GM21367 (cell line): ENCODE measurements around the gene ME3.
"Not testable (repeated sequence)": the region's sequence is repeated elsewhere in the genome, so short reads cannot be mapped to it uniquely, and the experiment has no call there.

Source experiments
- ATAC-seq: cut with Tn5 transposase; IDR thresholded peaks from one replicate; pipeline ENCODE4 v1.9.1; 2021; ENCODE audit not compliant: unreplicated experiment

ME3 gene

DNA sequence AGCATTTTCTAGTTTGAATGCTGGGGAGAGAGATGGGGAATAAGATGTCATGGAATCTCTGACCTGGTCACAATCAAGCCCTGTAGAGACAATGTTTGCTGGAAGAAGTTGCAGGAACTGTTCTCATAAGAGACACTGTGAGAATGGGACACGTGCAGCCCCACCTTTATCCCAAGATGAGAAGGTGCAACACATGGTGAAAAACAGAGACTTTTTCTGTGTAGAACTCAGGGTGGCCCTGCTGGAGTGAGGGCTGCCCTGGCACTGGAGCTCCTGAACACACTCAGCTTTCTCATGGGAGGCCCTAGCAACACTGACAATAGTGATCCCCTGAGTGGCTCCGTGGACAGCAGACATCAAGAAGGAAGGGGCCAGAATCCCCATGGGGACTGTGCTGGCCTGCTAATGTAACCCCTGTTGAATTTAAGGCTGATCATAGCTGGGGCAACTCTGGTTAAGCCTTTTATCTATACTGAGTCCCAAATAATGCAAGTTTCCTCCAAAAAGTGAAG, 106.6 kb downstream of the ME3 start:
- ATAC-seq = no peak

DNA sequence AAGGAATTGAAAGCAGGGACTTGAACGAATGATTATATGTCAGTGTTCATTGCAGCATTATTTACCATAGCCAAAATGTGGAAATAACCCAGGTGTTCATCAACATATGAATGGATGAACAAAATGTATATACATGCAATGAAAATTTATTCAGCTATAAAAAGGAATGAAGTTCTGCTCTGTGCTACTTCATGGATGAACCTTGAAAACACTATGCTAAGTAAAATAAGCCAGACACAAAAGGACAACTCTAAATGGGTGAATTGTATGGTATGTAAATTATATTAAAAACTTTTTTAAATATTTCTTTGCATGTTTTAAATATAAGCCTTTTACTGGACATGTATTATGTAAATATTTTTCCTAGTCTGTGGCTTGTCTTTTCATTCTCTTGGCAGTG, 107.0 kb downstream of the ME3 start:
- ATAC-seq = no peak

DNA sequence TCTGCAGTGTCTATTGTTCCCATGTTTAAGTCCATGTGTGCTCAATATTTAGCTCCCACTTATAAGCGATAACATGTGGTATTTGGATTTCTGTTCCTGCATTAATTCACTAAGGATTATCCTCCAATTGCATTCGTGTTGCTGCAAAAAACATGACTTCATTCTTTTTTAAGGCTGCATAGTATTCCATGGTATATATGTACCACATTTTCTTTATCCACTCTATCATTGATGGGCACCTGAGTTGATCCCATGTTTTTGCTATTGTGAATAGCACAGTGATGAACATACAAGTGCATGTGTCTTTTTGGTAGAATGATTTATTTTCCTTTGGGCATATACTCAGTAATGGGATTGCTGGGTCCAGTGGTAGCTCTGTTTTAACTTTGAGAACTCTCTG, 109.6 kb downstream of the ME3 start:
- ATAC-seq = not testable (repeated sequence)

DNA sequence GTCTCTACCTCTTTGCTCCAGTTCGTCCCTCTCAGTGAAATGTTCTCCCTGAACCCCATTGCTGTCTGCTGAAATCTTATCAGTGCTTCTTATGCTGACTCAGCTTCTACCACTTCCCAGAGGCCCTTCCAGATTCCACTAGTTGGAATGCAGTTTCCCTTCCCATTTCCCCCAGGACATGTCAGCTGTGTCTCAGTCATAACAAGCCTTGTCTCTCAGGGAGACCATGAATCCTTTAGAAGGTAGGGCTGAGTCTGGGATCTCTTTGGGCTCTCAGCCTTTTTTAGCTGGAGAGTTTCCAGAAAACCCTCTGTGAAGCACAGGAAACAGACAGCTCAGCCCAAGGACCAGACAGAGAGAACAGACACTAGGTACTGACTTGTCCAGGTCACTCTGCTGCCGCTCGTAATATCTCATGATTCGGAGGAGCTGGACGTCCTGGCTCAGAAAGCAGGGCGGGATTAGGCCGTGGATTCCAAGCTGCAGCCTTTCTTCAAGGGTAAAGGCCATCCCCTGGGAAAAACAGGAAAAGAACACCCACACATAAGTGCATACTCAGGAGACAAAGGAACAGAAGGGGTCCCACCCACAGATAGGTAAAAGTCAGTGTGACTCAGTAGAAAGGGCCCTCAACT, 113.0 kb downstream of the ME3 start:
- ATAC-seq = no peak

DNA sequence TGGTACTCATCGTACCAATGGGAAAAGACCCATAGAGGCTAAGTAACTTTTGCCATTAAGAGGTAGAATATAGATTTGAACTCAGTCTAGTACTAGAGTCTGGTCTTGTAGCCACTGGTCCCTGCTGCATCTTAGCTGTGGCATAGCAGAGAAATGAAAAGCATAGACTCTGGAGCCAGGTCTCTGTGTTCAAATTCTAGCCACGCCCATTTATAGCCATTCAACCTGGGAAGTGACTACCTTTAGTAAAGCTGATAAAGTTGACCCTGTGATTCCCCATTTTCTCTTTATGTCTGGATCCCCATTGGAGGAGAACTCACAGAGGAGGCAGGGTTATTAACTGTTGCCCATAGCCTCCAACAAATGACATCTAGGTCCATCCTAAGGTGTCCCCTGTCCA, 113.6 kb downstream of the ME3 start:
- ATAC-seq = no peak

DNA sequence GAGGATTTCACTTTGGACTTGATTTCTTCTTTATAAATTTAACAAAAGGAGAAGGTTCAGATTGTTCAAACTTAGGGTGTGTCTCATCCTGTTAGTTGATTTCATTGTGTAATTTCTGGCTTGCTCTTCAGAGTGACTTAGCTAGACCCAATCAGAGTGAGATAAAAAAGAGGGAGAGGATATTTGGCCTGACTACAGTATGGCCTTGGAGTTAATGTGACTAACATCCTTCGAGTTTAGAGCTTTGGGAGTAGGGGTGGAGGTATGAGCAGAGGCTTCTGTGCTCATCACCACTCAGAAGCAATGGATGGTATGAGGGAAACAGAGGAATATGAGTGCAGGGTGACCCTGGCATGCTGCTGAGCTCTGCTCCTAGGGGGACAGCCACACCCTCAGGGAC, 114.2 kb downstream of the ME3 start:
- ATAC-seq = no peak

DNA sequence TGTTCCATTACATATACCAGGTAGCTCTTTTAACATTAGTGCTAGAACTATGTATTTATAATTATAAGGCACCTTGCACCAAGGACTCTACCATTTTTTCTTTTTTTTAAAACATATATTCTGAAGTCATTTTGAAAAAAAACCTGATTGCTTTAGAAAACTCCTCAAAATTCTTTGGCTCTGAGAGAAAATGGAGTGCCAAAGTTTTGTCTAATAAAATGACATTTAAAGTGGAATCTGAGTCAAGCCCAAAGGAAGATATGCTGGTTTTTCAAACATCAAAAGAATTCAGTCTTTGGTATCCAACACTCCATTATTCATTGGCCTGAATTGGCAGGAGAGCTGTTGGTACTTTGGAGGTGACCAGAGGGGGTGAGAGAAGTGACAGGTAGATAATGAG, 116.5 kb downstream of the ME3 start:
- ATAC-seq = no peak

DNA sequence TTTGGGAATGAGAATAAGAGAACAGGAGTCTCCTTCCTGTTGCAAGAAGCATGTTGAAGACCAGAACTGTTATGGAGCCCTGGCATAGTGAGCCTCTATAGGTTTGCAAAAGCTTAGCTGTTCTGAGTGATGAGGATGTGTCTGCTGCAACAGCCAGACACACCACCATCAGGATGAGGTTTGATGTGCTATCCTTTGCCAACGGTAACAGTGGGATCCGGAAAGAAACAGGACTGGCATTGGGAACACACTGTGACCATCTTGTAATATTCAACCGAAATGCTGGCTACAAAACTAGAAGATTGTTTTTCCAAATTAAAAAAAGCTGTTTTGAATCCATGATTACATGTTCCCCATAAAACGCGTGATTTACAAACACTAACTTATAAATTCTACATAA, 117.0 kb downstream of the ME3 start:
- no peak for ATAC-seq

DNA sequence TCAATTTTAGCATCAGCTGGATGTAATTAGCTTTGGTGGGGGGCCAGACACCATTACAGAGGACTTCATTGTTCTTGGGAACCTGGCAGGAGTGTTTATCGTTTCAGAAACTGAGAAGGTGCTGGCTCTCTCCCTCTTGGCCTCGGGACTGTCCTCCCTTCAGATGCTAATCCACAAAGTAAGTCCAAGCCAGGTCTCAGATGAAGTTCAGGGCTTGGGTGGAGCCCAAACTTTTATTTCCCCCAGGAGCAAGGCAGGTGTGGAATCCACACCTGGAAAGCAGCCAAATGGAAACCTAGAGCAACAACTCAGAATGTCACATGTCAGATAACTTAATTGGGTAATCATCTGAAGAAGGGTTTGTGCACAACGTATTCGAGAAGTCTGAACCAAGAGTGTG, 119.2 kb downstream of the ME3 start:
- ATAC-seq = no peak

DNA sequence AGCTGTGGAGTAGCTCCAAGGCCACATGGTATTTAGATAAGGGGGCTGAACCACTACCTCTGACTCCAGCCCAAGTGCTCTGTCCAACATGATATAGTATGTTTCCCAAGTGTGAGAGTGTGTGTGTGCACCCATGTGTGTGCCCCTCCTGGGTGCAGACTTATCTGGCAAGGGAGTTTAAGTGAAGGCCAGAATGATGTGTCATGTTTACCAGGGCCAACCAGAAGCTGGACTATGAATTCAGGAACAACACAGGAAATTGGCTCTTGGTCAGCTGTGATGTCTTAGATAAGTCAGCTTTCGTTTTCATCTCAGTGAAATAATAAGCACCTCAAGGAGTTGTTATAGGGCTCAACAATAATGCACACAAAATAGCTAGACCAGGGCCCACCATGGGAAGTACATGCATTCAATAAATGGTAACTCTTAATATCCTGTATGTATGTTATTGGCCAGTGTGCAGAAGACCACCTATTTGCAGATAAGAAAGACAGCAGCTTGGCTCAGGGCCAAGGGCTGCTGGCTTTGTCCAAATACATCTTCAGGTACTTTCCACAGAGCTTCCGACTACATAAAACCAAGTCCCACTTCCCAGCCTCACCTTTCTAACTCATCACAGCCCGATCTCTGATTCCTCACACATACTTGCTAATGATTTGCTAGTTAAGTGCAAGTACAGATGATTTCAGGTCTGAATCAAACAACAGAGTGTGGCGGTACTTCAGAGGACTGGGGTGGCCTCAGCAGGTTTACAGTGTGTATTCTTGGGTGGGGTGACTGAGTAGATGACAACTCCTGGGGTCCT, 120.9 kb downstream of the ME3 start:
- no peak for ATAC-seq

DNA sequence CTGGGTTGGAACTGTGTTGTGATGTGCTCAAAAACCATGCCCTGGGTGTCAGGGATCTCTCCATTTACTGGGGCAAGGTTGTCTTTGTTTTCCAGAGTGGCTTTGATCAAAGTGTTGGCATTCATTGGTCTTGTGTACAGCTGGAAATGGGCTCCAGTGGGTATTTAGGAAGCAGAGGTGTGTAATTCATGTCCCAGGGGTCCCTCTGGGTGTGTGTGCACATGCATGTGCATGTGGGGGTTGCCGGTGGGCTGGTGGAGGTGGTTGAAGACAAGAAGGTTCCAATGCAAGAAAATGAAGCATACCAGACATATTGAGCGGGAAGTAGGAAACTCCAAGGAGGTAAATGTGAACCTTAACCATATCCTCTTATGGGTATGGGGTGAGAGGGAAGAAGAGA, 121.7 kb downstream of the ME3 start:
- no peak for ATAC-seq

DNA sequence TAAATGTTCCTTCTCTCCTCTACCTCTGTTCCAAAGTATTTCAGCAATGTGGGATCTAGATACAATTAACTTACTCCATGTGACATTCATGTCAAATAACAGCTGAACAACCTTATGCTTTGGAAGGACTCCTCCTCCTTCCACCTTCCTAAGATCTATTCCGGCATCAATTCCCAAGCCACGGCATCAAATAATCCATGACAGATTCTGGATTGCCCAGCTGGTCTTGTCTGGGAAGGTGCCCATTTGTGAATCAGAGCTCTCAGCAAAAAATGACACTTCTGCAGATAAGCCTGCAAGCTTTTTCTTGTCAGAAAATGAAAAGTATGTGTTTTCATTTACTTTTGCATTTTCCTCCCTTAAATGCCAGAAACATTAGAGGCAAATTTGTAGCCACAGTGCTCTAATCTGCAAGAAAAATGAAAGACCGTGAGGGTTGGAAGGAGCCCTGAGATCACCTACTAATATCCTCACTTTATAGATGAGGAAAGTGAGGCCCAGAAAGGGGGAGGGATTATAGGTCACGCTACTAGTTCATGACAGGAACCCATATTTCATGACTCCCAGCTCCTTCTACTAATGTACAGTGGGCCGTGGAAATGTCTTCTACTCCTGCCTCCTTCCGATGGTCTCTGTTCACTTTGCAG, 124.0 kb downstream of the ME3 start:
- no peak for ATAC-seq

DNA sequence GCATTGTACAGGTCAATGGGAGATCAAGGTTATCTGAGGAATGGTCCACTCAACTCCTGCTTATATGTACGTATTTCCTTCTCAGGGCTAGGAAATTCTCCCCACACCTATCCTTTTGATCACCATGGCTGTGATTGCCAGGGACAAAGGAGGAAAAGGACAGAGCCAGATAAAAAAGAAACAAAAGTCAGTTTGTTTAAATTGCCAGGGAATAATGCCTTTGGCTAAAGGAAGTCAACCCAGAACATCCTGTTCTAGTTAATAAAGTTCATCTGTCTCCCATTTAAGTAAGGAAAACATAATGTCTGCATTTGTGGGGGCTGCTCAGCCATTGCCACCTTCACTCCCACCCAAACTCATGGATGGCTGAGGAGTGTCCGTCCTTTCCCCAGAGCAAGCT, 124.7 kb downstream of the ME3 start:
- no peak for ATAC-seq

DNA sequence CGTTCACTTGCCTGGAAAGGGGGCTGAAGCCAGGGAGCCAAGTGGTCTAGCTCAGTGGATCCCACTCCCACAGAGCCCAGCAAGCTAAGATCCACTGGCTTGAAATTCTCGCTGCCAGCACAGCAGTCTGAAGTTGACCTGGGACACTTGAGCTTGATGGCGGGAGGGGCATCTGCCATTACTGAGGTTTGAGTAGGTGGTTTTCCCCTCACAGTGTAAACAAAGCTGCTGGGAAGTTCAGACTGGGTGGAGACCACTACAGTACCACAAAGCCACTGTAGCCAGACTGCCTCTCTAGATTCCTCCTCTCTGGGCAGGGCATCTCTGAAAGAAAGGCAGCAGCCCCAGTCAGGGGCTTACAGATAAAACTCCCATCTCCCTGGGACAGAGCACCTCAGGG, 131.1 kb downstream of the ME3 start:
- not testable (repeated sequence) for ATAC-seq

DNA sequence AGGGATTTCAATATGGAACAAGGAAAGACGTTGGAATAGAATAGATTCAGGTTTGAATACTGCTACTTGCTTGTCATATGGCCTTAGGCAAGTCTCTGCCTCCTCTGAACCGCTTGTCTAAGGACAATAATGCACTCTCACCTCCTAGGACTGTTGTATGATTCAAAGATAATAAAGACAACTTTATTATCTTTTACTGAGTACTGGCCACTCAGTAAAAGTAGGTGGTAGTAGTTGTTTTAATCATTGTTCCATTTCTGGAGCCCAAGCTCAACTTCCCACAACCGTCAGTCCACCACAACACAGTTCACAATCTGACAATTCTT, 134.2 kb downstream of the ME3 start:
- ATAC-seq = no peak

DNA sequence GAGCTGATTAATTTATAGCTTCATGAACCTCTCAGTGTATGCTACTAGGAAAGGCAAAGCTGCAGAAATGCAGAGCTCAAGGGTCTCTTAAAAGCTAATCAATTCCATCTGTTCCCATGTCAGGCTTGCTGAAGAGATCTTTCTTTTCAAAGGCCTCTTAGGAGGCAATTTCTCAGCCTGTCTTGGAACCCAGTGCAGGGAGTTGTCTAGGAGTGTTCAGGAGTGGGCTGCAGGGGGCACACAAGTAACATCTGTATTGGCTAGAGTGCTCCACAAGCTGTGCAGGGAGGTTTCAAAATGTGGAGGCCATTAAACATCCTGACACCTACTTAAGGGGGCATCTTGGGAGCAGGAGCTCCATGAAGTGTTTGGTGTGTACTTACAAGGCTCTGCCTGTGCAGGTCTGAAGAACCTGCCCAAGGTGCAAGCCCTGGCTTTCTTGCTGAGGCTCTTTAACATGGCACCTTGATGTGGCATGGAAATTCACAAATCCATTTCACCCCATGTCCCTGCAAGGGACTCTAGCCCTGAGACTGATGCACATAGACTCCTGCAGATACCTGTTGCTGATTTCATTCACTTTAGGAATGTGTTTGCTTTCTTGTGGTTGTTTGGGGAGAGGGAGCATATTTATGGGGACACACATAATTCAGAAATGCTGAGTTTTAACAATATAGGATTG, 134.7 kb downstream of the ME3 start:
- no peak for ATAC-seq

DNA sequence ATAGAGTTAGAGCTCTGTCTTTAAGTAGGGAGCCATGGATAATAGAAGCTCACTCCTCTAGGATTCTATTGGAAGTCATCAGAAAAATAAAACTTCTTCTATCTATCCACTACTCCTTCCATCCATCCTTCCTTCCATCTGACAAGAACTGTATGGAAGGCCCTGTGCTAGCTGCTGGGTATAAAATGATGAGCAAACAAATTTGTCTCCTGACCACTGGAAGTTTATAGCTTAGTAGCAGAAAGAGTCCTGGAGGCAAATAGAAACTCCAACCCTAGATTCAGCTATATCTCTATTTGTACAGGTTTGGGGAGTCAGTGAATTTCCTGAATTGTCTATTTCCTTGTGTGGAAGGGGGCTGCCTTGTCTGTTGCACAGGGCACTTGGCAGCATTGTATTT, 136.6 kb downstream of the ME3 start:
- ATAC-seq = no peak

DNA sequence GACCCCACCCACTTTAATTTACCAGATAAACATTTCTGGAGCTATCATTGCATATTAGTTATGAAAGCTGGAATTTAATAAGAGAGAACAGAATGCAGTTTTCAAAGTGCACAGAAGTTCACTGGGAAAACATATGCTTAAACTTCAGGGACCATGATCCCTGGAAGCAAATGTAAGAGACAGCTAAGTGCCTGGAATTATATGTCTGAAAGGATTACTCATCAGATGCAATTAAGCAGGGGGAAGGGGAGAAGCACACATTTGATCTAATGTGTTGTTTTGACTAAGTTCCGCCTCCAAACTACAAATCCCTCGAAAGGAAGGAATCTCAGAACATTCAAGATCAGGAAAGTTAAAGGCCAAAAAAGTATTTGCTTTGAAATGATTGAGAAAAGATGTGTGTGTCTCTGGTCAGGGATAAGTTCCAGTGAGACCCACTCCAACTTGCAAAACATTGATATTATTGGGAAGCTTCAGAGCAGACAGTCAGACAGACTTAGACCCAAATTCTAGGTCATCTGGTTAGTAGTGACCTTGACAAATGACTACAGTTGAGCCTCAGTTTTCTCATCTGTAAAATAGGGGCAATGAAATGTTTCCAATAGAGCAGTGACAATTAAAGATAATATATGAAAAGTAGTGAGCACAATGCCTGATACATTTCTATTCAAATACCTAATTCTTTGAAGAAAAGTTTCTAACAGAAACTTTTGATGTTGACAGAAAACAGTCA, 147.6 kb downstream of the ME3 start:
- no peak for ATAC-seq

DNA sequence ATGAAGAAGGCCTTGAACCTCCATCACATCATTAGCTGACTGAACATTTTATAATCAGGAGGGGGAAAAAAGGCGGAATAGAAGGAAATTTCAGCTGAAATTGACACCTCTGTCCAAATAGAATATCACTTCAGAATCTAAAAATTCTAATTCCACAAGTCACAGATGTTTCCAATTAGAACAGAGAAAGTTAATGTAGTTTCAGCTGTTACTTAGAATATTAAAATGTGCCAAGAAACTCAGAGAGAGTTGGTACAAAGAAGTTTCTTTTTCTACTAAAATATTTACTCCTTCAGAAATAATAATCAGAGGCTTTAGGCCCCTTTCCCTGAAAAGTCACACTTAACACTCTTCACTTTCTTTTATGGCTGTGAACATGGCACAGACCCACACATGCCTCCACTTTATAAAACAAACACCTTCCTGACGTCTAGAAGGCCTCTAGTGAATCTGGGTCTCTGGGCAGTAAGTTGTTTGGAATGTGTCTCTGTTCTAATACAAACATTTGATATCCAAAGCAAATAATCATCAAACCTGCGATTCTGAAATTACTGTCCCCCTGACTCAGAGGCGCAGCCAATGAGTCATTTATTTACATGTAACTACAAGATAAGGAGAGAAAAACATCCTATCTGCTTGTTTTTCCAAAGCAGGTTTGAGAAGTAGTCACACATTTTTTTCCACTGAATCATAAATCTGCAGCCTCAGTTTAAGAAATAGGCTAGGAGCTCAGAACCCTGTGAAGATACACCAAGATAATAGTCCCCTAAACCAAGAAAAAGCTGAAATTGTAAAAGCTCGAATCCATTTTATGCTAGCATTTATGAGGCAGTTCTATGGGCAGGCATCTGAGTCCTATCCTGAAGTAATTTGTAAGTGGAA, 148.4 kb downstream of the ME3 start:
- ATAC-seq = no peak

DNA sequence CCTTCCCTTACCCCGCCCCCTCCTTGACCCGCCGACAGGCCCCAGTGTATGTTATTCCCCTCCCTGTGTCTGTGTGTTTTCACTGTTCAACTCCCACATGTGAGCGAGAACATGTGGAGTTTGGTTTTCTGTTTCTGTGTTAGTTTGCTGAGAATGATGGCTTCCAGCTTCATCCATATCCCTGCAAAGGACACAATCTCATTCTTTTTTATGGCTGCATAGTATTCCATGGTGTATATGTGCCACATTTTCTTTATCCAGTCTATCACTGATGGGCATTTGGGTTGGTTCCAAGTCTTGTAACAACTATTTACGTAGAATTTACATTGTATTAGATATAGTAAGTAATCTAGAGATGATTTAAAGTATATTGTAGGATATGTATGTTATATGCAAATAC, 149.9 kb downstream of the ME3 start:
- not testable (repeated sequence) for ATAC-seq
